EL (cell line): ENCODE data around the gene MADCAM1.

Experiments
- DNase-seq: peaks from one replicate; pipeline ENCODE4 v3.0.0-alpha.2; 2016

MADCAM1 gene

DNA sequence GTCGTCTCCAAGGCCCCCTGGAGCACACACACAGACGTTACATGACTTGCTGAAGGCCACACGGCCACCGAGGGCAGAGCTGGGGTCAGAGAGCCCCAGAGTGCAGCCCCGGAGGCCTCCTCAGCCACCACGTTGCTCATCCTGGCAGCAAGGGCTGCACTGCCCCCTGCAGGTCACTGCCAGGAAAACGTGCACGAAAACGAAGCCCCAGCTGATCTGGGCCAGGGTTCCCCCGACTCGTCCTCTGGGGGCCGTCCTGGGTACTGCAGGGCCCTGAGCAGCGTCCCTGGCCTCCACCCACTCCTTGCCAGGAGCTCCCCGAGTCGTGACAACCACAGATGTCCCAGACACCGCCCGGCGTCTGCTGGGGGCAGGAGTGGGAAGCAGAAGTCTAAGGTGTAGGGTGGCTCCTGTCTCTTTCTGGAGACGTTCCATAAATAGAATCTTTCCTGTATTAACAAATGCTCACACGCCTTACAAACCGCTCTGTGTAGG, 14.4 kb downstream of the MADCAM1 start:
- peak; percentile 78 for DNase-seq

DNA sequence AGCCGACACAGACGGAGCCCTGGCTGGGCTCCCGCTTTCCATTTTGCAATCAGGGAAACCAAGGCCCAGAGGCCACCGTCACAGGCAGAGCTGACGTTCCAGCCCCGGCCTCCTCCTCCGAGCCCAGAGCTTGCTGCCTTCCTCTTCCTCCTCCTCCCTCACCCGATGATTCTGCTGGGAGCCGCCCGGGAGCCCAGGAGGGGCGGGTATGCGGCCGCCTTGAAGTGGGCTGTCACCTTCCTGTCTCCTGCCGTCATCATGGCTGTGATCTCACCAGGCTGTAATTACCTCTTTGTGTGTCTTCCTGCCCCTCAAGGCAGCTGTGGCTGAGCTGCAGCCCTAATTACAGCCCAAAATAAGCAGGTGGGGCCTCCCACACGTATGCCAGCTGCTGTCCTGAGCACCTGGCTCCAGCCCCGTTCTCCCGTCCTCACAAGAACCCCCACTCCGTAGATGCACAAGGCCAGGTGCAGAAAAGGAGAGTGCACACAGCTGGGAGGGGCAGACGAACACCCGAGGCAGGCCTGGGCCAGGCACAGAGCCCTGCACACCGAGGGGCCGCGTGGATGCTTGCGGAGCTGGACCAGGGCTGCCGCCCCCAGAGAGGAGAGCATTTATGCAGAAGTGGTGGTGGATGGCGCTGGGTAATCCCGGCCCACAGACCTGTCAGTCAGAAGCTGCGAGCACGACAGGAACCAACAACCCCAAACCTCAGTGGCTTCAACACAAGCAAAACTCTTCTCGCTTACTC, 15.0 kb downstream of the MADCAM1 start:
- no peak for DNase-seq

DNA sequence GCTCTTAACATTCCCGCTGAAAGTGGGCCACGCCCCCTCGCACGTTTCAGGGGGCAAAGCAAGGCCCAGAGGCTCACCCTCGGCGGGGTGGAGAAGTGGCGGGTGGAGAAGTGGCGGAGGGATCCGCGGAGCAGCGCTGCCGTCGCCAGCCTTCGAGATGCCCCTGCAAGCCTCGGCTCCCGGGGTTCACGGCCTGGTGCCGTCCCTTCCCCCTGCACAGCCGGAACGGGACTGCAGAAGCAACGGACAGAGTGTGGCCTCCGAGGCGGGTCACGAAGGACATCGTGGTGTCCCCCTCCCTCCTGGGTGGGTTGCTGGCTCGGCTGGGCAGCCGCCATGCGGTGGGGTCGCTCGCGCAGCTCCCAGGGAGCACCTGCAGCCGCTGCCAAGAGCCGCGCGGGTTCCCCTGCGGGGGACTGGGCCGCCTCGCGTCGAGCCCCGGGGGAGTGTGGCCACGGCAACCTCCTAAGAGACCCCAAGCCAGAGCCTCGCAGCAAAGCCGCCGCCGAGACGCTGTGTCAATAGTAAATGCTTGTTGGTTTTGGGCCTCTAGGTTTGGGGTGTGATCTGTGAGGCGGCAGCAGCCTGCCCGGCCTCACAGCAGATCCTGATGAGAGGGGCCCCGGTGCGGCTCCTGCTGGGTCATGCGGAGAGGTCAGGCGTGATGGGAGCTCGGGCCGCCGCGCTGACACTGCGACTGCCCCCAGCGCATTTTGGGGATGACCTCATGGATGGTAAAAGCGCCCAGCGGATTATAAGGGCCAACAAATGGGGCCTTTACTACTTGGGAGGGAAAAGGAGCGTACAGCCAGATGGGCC, 16.5 kb downstream of the MADCAM1 start:
- no peak for DNase-seq

DNA sequence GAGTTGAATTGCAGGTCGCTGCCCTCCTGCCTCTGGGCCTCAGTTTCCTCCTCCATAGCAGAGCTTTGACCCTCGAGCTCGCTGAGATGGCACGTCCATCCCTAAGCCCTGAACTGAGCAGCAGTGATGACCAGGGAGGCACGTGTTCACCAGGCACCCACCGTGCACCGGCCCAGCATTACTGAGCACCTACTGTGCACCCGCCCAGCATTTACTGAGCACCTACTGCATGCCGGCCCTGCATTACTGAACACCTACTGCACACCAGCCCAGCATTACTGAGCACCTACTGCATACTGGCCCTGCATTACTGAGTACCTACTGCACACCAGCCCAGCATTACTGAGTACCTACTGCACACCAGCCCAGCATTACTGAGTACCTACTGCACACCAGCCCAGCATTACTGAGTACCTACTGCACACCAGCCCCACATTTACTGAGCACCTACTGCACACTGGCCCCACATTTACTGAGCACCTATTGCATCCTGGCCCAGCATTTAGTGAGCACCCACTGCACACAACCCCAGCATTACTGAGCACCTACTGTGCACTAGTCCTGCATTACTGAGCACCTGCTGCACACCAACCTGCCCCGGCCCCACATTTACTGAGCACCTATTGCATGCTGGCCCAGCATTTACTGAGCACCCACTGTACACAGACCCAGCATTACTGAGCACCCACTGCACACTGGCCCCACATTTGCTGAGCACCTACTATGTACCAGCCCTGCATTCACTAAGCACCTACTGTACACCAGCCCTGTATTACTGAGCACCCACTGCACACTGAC, 17.3 kb downstream of the MADCAM1 start:
- no peak for DNase-seq

DNA sequence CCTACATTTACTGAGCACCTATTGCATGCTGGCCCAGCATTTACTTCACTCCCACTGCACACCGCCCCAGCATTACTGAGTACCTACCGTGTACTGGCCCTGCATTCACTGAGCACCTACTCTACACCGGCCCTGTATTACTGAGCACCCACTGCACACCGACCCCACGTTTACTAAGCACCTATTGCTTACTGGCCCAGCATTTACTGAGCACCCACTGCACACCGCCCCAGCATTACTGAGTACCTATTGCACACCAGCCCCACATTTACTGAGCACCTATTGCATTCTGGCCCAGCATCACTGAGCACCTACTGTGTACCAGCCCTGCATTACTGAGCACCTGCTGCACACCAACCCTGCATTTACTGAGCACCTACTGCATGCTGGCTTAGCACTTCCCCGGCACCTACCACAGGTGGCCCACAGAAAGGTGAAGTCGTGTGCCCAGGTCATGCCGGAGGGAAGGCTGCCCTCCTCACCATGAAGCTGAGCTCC, 17.9 kb downstream of the MADCAM1 start:
- no peak for DNase-seq

DNA sequence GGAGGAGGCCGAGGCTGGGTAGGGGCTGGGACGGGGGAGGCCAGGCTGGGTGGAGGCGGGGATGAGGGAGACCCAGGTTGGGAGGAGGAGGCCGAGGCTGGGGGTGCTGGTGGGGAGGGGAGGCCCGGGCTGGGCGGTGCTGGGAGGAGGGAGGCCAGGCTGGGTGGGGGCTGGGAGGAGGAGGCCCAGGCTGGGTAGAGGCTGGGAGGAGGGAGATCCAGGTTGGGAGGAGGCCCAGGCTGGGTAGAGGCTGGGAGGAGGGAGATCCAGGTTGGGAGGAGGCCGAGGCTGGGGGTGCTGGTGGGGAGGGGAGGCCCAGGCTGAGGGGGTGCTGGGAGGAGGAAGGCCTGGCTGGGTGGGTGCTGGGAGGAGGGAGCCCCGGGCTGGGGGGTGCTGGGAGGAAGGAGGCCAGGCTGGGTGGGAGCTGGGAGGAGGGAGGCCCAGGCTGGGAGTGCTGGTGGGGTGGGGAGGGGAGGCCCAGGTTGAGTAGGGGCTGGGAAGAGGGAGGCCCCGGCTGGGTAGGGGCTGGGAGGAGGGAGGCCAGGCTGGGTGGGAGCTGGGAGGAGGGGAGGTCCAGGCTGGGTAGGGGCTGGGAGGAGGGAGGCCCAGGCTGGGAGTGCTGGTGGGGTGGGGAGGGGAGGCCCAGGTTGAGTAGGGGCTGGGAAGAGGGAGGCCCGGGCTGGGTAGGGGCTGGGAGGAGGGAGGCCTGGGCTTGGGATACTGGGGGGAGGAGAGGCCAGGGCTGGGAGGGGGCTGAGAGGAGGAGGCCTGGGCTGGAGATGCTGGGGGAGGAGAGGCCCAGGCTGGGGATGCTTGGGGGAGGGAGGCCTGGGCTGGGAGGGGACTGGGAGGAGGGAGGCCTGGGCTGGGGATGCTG, 21.7 kb downstream of the MADCAM1 start:
- no peak for DNase-seq

DNA sequence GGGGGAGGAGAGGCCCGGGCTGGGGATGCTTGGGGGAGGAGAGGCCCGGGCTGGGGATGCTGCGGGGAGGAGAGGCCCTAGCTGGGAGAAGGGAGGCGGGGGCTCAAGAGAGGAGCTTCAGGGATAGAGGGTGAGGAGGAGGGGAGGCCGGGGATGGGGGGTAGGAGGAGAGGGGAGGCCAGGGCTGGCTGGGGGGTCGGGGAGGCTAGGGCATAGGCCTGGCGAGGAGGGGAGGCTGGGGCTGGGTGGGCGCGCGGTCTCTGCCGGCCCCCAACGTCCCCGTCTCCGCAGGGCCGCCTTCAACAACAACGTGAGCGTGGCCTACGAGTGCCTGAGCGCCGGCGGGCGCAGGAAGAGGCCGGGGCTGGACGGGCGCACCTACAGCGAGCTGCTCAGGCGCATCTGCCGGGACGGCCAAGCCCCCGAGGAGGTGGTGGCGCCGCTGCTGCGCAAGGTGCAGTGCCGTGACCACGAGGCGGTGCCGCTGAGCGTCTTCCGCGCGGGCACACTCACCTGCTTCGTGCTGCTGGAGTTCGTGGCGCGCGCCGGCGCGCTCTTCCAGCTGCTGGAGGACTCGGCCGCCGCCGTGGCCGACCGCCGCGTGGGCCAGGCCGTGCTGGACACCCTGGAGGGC, 22.4 kb downstream of the MADCAM1 start:
- DNase-seq = no peak

DNA sequence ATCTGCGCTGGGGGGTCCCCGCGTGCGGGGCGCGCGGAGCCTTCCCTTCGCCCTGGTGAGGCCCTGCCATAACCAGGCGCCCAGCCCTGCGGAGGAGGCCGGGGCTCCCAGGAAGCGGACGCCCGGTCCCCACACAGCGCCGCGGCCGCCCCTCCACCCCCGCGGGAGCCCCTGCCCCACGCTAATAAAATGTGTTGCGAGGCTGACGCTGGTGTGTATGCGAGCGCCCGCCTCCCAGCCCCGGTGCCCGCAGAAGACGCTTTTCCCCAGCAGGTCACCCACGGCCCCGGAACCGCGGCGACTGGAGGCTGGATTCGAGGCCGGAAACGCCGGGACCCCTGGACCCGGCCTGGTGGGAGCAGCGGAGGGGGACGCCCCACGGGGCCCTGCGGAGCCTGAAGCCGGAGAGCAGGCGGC, 23.2 kb downstream of the MADCAM1 start:
- no peak for DNase-seq

DNA sequence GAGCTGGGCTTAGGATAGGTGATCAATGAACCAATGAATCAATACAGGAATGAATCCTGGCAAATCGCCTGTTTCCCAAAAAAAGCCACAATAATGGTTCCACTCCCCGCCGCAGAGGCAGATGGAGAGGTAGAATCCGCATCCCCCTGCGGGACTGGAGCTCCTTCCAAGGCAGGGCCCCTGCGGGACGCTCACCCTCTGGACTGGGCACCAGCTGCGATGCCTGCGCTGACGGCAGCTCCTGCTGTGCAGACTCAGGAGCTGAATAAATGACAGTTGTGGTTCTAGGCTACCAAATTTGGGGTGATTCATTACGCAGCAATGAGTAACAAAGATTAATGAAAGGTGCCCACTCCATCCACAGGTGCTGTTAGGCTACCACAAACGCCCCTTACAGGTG, 26.4 kb downstream of the MADCAM1 start:
- no peak for DNase-seq

DNA sequence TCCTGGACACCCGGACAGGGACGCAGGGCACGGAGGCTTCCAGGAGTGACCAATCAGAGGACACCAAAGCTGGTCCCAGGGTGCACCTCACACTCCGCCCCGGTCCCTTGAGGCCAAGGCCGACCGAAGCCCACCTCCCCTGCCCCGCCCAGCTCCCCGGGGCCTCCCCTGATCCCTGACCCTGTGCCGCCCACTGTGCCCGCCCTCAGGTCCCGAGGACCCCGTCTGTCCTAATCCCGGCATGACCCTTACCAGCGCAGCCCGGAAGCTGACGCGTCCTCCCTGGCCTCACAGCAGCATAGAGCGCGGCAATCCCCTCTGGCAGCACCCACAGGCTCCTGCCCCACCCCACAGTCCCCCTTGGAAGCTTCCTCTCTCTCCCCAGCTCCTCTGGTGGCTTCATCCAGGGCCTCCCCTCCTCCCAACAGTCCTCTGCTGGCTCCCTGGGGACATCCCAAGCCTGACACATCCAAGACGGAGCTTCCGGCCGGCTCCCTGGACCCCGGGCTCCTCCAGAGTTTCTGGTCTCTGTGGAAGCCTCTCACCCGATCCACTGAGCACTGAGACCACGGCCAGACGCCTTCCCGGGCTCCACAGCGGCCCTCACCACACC, 27.9 kb downstream of the MADCAM1 start:
- no peak for DNase-seq

DNA sequence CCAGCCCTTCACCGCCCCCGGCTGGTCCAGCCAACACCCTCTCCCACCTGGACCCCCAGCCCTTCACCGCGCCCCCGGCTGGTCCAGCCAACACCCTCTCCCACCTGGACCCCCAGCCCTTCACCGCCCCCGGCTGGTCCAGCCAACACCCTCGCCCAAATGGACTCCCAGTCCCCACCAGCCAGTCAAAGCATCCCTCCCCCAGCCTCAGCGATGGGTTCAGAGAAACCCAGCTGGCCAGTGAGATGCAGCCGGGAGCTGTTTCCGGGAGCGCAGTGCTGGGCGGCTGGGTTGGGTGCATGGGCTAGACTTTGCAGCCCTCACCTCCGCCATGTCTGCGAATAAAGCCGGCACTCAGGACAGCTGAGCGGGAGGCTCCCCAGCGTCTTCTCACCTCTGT, 28.7 kb downstream of the MADCAM1 start:
- DNase-seq = no peak

DNA sequence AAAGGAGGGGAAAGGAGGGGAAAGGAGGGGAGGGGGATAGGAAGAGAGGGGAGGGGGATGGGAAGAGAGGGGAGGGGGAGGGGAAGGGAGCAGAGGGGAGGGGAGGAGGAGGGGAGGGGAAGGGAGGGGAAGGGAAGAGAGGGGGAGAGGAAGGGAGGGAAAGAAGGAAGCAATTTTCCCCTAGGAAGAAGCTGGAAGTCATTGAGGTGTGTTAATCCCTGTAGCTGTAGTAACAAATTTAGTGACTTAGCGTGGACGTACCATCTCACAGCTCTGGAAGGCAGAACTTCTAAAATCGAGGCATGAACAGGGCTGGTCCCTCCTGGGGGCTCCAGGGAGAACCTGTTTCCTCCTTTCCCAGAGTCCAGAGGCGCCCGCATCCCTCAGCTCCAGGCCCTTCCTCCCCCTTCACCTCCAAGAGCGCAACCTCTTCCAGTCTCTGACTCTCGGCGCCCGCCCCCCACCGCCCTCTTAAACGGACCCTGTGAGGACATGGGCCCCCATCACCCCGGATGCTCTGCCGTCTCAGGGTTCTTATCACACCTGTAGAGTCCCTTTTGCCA, 29.7 kb downstream of the MADCAM1 start:
- DNase-seq = no peak

DNA sequence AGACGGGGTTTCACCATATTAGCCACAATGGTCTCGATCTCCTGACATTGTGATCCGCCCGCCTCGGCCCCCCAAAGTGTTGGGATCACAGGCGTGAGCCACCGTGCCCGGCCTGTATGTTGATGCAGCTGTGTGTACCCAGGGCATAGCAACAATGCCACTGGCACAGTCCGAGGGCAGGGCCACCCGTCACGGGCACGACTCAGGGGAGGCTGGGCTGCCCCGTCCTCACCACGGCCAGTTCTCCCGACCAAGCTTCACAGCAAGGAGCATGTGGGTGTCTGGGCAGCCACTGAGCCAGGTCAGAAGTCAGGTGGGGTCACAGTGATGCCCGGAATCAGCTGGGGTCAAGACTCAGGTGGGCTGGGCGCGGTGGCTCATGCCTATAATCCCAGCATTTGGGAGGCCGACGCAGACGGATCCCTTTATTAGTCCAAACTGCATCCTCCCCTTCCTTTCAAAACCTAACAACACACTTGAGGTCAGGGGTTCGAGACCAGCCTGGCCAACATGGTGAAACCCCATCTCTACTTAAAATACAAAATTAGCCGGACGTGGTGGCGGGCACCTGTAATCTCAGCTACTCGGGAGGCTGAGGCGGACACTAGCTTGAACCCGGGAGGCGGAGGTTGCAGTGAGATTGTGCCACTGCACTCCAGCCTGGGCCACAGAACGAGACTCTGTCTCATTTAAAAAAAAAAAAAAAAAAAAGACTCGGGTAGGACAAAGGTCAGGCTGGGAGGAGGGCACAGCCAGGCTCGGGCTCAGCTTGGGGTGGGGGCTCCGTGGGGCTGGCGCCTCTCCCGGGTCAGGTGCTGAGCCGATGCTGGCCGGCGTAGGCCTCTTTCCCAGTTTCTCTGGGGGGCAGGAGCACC, 34.1 kb downstream of the MADCAM1 start:
- no peak for DNase-seq

DNA sequence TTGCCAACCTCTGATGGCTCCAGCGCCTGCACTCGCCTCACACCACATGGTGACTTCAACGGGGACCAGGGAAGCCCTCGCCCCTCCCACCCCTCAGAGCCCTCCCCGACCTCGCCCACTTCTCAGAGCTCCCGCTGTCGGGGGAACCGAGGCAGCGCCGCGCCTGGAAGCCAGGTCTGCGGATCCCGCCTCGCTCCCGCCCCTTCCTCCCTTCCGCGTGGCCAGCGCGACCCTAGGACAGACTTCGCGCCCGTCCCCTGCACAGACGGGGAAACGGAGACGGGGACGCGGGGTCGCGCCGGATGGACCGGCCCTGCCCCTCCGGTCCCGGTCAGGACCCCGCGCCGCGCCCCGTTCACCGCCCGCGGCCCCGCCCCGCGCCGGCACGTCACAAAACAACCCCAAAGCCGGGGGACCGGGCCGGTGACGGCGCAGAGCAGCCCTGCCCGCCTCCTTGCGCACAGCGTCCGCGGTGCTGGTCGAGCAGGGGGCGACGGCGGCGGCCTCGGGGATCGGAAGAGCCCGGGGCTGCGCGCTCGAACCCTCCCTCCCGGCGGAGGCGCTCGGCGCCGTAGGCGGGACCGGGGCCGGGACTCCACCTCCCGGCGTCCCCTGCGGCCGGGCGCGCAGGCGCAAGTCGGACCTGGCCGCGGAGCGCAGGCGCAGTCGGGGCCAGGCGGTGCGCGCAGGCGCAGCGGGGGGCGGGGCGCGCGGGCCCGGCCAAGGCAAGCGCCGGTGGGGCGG, 34.9 kb downstream of the MADCAM1 start:
- peak; percentile 83 for DNase-seq

DNA sequence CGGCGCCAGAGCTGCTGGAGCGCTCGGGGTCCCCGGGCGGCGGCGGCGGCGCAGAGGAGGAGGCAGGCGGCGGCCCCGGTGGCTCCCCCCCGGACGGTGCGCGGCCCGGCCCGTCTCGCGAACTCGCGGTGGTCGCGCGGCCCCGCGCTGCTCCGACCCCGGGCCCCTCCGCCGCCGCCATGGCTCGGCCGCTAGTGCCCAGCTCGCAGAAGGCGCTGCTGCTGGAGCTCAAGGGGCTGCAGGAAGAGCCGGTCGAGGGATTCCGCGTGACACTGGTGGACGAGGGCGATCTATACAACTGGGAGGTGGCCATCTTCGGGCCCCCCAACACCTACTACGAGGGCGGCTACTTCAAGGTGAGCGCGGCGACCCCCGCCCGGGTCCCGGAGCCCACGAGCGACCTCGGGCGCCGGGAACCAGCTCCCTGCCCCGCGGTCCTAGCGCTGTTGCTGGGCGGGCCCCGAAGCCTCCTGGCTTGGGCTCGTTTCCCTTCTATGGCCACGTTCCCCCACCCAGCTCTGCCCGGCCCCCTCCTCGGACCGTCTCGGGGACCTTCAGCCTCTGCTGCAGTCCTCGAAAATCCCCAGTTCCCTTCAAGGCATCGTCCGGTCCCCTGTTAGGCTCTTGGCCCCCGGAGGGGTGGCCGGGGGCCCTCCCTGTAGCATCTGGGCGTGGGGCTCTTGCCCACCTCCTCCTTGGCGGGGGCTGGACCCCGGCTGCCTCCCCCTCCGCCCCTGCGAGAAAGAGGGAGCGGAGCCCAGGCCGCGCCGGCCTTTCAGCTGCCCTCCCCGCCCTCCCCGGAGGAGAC, 35.7 kb downstream of the MADCAM1 start, which contains the start of gene CDC34:
Gene CDC34, plus strand, starts transcription at position 8 of the 808 bp plus-strand sequence. Its CDS starts 172 bp downstream, at position 180.
- DNase-seq = no peak

DNA sequence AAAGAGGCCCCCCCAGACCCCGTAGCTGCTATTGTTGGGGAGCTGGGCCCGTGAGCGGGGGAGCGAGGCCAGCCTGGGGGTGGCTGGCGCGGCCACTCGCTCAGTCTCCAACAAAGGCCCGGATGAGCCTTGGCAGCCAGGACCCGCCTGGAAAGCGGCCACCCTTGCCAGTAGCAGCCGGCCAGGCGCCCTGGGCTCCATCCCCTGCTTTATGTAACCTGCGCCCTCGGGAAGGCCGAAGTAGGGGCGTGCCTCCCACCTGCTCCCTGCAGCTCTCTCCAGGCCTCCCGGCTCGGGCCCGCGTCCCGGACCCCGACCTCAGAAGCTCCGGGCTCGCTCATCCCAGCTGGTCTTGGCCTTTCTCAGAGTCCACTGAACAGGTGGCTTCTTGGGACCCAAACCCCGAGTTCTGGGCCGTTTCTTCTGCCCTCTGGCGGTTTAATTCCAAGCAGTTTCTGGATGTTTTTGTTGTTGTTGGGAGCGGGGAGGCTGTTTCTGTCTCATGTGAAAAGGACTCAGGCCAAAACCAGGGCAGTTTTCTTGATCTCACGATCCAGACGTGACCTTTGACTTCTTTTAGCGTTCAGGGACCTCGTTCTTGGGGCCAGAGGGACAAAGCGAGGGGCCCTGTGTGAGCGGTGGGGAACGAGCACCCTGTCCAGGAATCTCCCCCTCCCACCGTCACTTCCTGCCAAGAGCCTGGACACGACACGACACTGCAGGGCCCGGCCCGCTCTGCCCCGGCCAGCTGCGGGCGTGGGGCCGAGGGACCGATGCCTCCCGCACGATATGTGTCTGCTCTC, 36.5 kb downstream of the MADCAM1 start:
- DNase-seq = peak; percentile 72
